ENCODE measurements around the gene SELENON. TPM values are rescaled to one million over a fixed set of nuclear protein-coding genes. Genes with fewer than 3 reads are reported as not detected.

SELENON gene
- polyA plus RNA-seq, 2 donors = 19.2 to 21.4 TPM

DNA sequence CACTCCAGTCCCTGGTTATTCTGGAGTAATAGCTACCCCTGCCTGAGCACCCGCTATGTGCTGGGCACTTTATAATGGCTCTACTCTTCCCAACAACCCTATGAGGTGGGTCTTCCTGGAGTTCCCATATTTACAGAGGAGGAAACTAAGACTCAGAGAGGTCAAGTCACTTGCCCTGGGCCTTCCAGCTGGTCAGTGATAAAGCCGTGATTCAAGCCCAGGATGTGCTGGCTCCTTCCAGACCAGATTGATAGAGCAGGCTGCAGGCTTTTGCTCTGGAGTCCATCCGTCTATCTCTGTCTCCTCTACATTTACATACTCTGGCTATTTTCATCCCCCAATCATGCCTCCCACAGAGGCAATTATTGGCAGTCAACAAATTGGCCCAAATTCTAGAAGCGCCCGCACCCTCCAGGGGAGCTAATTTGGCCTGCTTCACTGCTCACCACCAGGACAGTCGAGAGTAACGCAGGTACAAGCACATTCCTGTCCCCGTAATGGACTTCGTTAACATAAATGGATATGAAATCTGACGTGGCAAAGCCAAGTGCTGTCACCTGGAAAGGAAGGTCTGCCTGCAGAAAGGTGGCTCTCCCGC is 39.8 kb upstream of the SELENON start:
- H3K4me3 ChIP-seq (ENCODE audit: low read depth in 1 of 2, low read length in 2 of 2) = no peak overlapping the region
- WGBS, 2 donors = 74 to 85% methylated on average over 11 of the region's 11 CpGs

DNA sequence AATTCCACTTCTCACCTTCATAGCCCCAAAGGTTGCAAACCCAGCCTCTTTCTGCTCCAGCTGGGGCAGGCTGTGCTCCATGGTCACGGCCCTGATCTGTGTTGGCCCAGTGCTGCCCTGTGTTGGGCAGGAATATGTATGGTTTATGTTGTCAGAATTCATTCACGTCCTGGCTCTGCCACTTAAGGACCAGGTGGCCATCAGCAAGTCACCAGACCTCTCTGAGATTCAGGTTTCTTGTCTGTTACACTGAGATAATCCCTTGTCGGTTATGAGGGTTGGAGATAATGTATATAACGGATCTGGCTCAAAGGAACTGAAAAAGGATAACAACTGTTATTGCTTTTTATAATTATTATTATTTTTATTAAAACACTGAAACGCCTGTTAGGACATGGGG is 39.1 kb upstream of the SELENON start:
- no peak overlapping the region for H3K4me3 ChIP-seq (ENCODE audit: low read depth in 1 of 2, low read length in 2 of 2)
- H3K27me3 ChIP-seq (ENCODE audit: control insufficient read depth in 1 of 2, insufficient read depth in 2 of 2, low read length in 2 of 2) = no peaks in the 10 kb centered on the region
- H3K4me1 ChIP-seq (ENCODE audit: control insufficient read depth in 2 of 2, insufficient read depth in 2 of 2, low read length in 1 of 2) = peaks cover 3% of the 10 kb centered on the region in 2 donors
- no peaks in the 10 kb centered on the region for H3K36me3 ChIP-seq (ENCODE audit: control insufficient read depth in 2 of 2, insufficient read depth in 2 of 2, low read length in 1 of 2)
- H3K27ac ChIP-seq (ENCODE audit: low read depth in 2 of 2, low read length in 1 of 2) = no peak overlapping the region
- WGBS, 2 donors = 83% methylated on average over 5 of the region's 5 CpGs
- H3K9me3 ChIP-seq (ENCODE audit: control insufficient read depth in 2 of 2, insufficient read depth in 1 of 2, low read depth in 1 of 2, low read length in 1 of 2) = no peaks in the 10 kb centered on the region

More for the DNA sequence above, 39.8 kb upstream of the SELENON start:
- H3K27ac ChIP-seq (ENCODE audit: low read depth in 2 of 2, low read length in 1 of 2) = no peak overlapping the region
- peaks cover 3% of the 10 kb centered on the region in 2 donors for H3K4me1 ChIP-seq (ENCODE audit: control insufficient read depth in 2 of 2, insufficient read depth in 2 of 2, low read length in 1 of 2)
- H3K36me3 ChIP-seq (ENCODE audit: control insufficient read depth in 2 of 2, insufficient read depth in 2 of 2, low read length in 1 of 2) = no peaks in the 10 kb centered on the region
- no peaks in the 10 kb centered on the region for H3K9me3 ChIP-seq (ENCODE audit: control insufficient read depth in 2 of 2, insufficient read depth in 1 of 2, low read depth in 1 of 2, low read length in 1 of 2)
- no peaks in the 10 kb centered on the region for H3K27me3 ChIP-seq (ENCODE audit: control insufficient read depth in 1 of 2, insufficient read depth in 2 of 2, low read length in 2 of 2)

DNA sequence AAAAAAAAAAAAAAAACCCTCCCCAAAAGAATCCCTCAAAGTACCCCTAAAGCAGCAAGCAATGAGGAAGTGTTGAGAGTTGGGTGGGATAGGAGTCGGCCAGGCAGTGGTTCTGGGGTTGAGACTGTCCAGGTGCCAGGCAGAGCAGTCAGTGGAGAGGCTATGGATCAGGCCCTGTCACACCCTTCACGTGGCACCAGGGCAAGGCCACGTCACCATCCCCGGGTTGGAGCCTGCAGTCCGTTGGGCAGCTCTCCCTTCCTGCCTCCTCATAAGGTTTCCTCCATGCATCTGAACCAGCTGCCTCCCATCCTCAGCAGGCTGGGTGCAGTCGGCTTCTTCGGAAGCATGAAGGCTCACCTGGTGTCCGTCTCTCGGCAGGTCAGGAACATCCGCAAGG is 36.5 kb upstream of the SELENON start:
- H3K36me3 ChIP-seq (ENCODE audit: control insufficient read depth in 2 of 2, insufficient read depth in 2 of 2, low read length in 1 of 2) = no peaks in the 10 kb centered on the region
- H3K9me3 ChIP-seq (ENCODE audit: control insufficient read depth in 2 of 2, insufficient read depth in 1 of 2, low read depth in 1 of 2, low read length in 1 of 2) = no peaks in the 10 kb centered on the region
- 91% methylated on average over 10 of the region's 10 CpGs for WGBS, 2 donors
- H3K4me1 ChIP-seq (ENCODE audit: control insufficient read depth in 2 of 2, insufficient read depth in 2 of 2, low read length in 1 of 2) = peaks cover 0 to 6% of the 10 kb centered on the region in 2 donors
- no peak overlapping the region for H3K4me3 ChIP-seq (ENCODE audit: low read depth in 1 of 2, low read length in 2 of 2)
- no peaks in the 10 kb centered on the region for H3K27me3 ChIP-seq (ENCODE audit: control insufficient read depth in 1 of 2, insufficient read depth in 2 of 2, low read length in 2 of 2)
- no peak overlapping the region for H3K27ac ChIP-seq (ENCODE audit: low read depth in 2 of 2, low read length in 1 of 2)

DNA sequence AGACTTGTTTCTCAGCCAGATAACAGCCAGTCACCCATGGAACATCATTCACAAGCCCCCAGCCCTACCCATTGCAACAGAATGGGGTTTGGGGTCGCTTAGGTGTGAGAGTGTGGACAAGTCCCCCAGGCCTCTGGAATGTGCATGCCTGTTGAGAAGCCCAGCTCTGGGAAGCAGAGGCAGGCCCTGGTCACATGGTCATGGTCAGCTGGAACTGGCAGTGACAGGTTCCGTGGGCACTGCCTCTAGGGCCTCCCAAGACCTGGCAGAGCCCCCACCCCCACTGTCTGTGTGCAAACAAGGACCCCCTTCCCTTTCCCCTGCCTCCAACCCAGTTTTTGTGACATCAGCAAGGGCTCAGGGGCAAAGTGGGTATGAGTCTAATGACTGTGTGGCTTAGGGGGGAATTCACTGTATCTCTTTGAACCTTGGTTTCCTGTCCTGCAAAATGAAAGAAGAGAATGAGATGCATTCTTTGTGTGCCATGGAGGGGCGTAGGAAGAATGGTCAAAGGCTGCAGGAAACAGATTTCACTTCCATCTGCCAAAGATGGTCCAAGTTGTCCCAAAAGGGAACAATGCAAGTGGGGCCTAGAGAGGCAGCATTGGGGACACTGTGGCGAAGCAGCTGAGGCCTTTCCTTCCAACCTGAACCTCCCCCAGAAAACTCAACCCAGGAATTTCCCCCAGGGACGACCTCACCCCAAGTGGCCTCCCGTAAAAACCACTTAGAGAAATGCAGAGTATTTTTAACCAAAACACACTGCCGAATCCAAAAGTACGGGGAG is 34.7 kb upstream of the SELENON start:
- WGBS, 2 donors = 49 to 58% methylated on average over 8 of the region's 8 CpGs
- peak overlapping the region in 1 of 2 donors; percentile 23 for H3K27ac ChIP-seq (ENCODE audit: low read depth in 2 of 2, low read length in 1 of 2)

DNA sequence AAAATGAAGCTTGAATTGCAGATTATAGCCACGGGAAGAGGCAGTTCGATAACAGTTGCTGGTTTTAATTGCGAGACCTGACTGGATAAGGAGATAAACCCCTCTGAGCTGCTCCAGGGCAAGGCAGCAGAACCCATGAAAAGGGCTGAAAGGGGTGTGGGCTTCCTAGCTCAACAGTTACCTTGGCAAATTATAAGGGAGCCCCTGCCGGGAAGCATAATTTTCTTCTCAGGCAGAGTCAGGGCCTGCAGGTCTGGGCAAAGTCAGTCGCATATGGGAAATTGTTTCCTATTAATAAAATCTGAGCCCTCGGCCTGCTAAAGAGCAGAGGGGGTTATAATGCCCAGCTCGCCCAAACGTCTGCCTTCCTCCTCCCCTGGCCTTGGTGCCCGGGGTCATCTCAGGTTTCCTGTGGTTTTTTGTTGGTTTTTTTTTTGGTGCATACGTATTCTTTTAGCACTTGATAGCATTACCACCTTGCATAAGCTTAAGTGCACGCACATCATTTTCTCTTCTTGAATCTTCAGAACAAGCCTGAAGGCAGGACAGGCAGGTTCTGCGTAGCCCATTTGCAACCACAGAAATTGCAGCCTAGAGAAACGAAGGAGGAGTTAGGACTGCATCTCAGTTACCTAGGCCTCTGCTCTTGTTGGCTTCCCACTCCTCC is 33.9 kb upstream of the SELENON start:
- peaks cover 0 to 2% of the 10 kb centered on the region in 2 donors for H3K9me3 ChIP-seq (ENCODE audit: control insufficient read depth in 2 of 2, insufficient read depth in 1 of 2, low read depth in 1 of 2, low read length in 1 of 2)
- WGBS, 2 donors = 42 to 44% methylated on average over 13 of the region's 13 CpGs
- no peak overlapping the region for H3K4me3 ChIP-seq (ENCODE audit: low read depth in 1 of 2, low read length in 2 of 2)
- H3K27ac ChIP-seq (ENCODE audit: low read depth in 2 of 2, low read length in 1 of 2) = peak overlapping the region; percentile 47 to 58
- peaks cover 0 to 11% of the 10 kb centered on the region in 2 donors for H3K4me1 ChIP-seq (ENCODE audit: control insufficient read depth in 2 of 2, insufficient read depth in 2 of 2, low read length in 1 of 2)
- H3K36me3 ChIP-seq (ENCODE audit: control insufficient read depth in 2 of 2, insufficient read depth in 2 of 2, low read length in 1 of 2) = peaks cover 0 to 4% of the 10 kb centered on the region in 2 donors
- no peaks in the 10 kb centered on the region for H3K27me3 ChIP-seq (ENCODE audit: control insufficient read depth in 1 of 2, insufficient read depth in 2 of 2, low read length in 2 of 2)

More for the DNA sequence above, 34.7 kb upstream of the SELENON start:
- Histone ChIP-seq H3K36me3 (ENCODE audit: control insufficient read depth in 2 of 2, insufficient read depth in 2 of 2, low read length in 1 of 2) (peaks cover 0 to 4% of the 10 kb centered on the region in 2 donors), H3K9me3 (ENCODE audit: control insufficient read depth in 2 of 2, insufficient read depth in 1 of 2, low read depth in 1 of 2, low read length in 1 of 2) (peaks cover 0 to 2% of the 10 kb centered on the region in 2 donors), H3K4me3 (ENCODE audit: low read depth in 1 of 2, low read length in 2 of 2) (no peak overlapping the region), H3K4me1 (ENCODE audit: control insufficient read depth in 2 of 2, insufficient read depth in 2 of 2, low read length in 1 of 2) (peaks cover 0 to 11% of the 10 kb centered on the region in 2 donors), H3K27me3 (ENCODE audit: control insufficient read depth in 1 of 2, insufficient read depth in 2 of 2, low read length in 2 of 2) (no peaks in the 10 kb centered on the region)

DNA sequence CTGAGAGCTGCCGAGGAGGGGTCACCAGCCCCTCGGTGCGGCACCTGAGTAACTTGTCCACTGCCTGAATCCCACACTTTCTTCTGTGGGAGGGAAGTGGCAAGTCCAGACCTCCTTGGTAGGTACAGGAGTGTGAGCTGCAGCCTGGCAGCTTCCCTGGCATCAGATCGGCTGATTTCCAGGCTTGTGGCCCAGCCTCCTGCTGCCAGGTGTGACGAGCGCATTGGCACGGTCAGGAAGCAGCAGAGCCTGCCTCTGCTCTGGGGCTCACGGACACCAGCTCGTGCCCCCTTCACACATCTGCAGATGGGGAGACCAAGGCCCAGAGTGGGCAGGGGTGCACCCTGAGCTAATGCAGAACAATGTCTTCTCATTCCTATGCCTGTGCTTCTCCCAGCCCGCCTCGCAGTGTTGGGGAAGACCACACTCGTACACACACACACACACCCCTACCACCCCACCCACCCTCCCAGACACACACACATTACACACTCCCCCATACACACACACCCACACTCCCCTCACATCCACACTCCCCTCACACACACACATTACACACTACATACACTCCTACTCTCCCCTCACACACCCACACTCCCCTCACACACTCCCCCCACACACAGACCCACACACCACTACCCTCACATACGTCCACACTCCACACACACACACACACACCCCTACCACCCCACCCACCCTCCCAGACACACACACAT is 33.1 kb upstream of the SELENON start:
- Histone ChIP-seq H3K27me3 (ENCODE audit: control insufficient read depth in 1 of 2, insufficient read depth in 2 of 2, low read length in 2 of 2) (no peaks in the 10 kb centered on the region), H3K9me3 (ENCODE audit: control insufficient read depth in 2 of 2, insufficient read depth in 1 of 2, low read depth in 1 of 2, low read length in 1 of 2) (peaks cover 0 to 2% of the 10 kb centered on the region in 2 donors), H3K36me3 (ENCODE audit: control insufficient read depth in 2 of 2, insufficient read depth in 2 of 2, low read length in 1 of 2) (peaks cover 0 to 4% of the 10 kb centered on the region in 2 donors), H3K4me1 (ENCODE audit: control insufficient read depth in 2 of 2, insufficient read depth in 2 of 2, low read length in 1 of 2) (peaks cover 3 to 11% of the 10 kb centered on the region in 2 donors), H3K27ac (ENCODE audit: low read depth in 2 of 2, low read length in 1 of 2) (peak overlapping the region; percentile 47 to 58), H3K4me3 (ENCODE audit: low read depth in 1 of 2, low read length in 2 of 2) (no peak overlapping the region)
- WGBS, 2 donors = 48 to 55% methylated on average over 13 of the region's 13 CpGs

DNA sequence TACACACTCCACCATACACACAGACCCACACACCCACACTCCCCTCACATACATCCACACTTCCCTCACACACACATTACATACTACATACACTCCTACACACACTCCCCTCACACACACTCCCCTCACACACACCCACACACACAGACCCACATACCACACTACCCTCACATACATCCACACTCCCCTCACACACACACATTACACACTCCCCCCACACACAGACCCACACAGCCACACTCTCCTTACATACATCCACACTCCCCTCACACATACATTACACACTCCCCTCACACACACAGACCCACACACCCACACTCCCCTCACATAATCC is 32.6 kb upstream of the SELENON start:
- H3K36me3 ChIP-seq (ENCODE audit: control insufficient read depth in 2 of 2, insufficient read depth in 2 of 2, low read length in 1 of 2) = peaks cover 0 to 4% of the 10 kb centered on the region in 2 donors
- H3K9me3 ChIP-seq (ENCODE audit: control insufficient read depth in 2 of 2, insufficient read depth in 1 of 2, low read depth in 1 of 2, low read length in 1 of 2) = peaks cover 0 to 2% of the 10 kb centered on the region in 2 donors
- peaks cover 3 to 11% of the 10 kb centered on the region in 2 donors for H3K4me1 ChIP-seq (ENCODE audit: control insufficient read depth in 2 of 2, insufficient read depth in 2 of 2, low read length in 1 of 2)
- no peak overlapping the region for H3K27ac ChIP-seq (ENCODE audit: low read depth in 2 of 2, low read length in 1 of 2)
- no peaks in the 10 kb centered on the region for H3K27me3 ChIP-seq (ENCODE audit: control insufficient read depth in 1 of 2, insufficient read depth in 2 of 2, low read length in 2 of 2)
- H3K4me3 ChIP-seq (ENCODE audit: low read depth in 1 of 2, low read length in 2 of 2) = no peak overlapping the region

DNA sequence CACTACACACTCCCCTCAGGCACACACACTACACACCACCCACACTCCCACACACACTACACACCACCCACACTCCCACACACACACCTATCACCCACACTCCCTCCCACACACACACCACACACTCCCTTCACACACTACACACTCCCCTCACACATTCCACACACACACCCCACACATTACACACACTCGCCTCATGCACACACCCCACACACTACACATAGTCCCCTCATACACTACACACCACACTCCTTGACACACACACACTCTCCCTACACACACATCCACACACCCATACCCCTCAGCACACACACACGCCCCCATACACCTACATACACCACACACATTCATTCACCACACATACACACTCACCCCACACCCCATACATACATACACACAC is 31.0 kb upstream of the SELENON start:
- Histone ChIP-seq H3K4me3 (ENCODE audit: low read depth in 1 of 2, low read length in 2 of 2) (no peak overlapping the region), H3K27ac (ENCODE audit: low read depth in 2 of 2, low read length in 1 of 2) (no peak overlapping the region), H3K4me1 (ENCODE audit: control insufficient read depth in 2 of 2, insufficient read depth in 2 of 2, low read length in 1 of 2) (peaks cover 3 to 11% of the 10 kb centered on the region in 2 donors), H3K9me3 (ENCODE audit: control insufficient read depth in 2 of 2, insufficient read depth in 1 of 2, low read depth in 1 of 2, low read length in 1 of 2) (peaks cover 0 to 2% of the 10 kb centered on the region in 2 donors), H3K27me3 (ENCODE audit: control insufficient read depth in 1 of 2, insufficient read depth in 2 of 2, low read length in 2 of 2) (no peaks in the 10 kb centered on the region), H3K36me3 (ENCODE audit: control insufficient read depth in 2 of 2, insufficient read depth in 2 of 2, low read length in 1 of 2) (peaks cover 0 to 4% of the 10 kb centered on the region in 2 donors)
- WGBS, 2 donors = 96 to 98% methylated on average over 2 of the region's 2 CpGs

DNA sequence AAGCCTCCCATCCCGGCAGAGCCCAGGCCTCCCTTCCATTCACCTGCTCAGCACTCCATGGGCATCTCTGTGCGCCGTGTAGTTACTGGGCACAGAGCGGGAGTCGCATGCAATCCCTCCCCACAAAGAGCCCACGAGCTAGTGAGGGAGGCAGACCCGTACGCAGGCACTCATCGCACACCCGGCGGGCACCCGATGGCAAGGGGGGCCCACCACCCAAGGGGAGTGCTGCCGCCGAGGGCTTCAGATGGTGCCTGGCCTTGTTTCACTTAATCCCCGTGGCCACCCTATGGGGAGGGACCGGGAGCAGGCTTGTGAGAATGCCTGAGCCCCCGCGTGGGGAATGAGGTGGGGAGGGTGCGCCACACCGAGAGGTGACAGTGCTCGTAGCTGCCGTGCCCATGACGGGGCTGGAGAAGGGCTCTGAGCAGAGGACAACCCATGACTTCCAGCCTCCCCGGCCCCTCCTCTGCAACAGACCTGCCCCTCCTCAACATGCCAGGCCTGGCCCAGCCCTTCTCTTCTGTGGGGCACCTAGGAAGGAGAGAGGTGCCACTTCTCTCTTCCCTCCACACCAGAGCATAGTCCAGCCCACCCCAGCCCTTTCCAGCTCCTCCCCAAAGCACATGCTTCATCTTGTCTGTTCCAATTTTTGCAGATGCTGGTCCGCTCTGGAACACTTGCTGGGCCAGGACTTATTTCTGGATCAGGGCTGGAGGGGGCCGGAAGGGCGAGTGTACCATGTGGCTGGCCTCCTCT is 30.2 kb upstream of the SELENON start:
- peaks cover 0 to 4% of the 10 kb centered on the region in 2 donors for H3K36me3 ChIP-seq (ENCODE audit: control insufficient read depth in 2 of 2, insufficient read depth in 2 of 2, low read length in 1 of 2)
- peaks cover 0 to 2% of the 10 kb centered on the region in 2 donors for H3K9me3 ChIP-seq (ENCODE audit: control insufficient read depth in 2 of 2, insufficient read depth in 1 of 2, low read depth in 1 of 2, low read length in 1 of 2)
- WGBS, 2 donors = 85 to 89% methylated on average over 27 of the region's 27 CpGs
- H3K27ac ChIP-seq (ENCODE audit: low read depth in 2 of 2, low read length in 1 of 2) = no peak overlapping the region
- H3K4me3 ChIP-seq (ENCODE audit: low read depth in 1 of 2, low read length in 2 of 2) = no peak overlapping the region
- H3K4me1 ChIP-seq (ENCODE audit: control insufficient read depth in 2 of 2, insufficient read depth in 2 of 2, low read length in 1 of 2) = peaks cover 3 to 11% of the 10 kb centered on the region in 2 donors
- no peaks in the 10 kb centered on the region for H3K27me3 ChIP-seq (ENCODE audit: control insufficient read depth in 1 of 2, insufficient read depth in 2 of 2, low read length in 2 of 2)
